Measurements from ENCODE around the gene LRP5.

LRP5 gene

GRCh38 chr11:68423481-68423880, 111.1 kb downstream of the LRP5 start:
- no peak for TF ChIP-seq CTCF (IDR thresholded peaks at IDR 0.05; ENCODE audit: control insufficient read depth, insufficient read depth, low read depth, low read length, missing control alignments)
- no peak overlapping the region for H3K4me3 ChIP-seq (ENCODE audit: control insufficient read depth, low read depth, low read length)

GRCh38 chr11:68424101-68424632, 111.8 kb downstream of the LRP5 start:
- no peak overlapping the region for H3K4me3 ChIP-seq (ENCODE audit: control insufficient read depth, low read depth, low read length)
- no peak for DNase-seq (ENCODE audit: low read depth)
- no peak for TF ChIP-seq CTCF (IDR thresholded peaks at IDR 0.05; ENCODE audit: control insufficient read depth, insufficient read depth, low read depth, low read length, missing control alignments)

More at GRCh38 chr11:68423481-68423880, 111.1 kb downstream of the LRP5 start:
- no peak for DNase-seq (ENCODE audit: low read depth)

- TF ChIP-seq CTCF (IDR thresholded peaks at IDR 0.05; ENCODE audit: control insufficient read depth, insufficient read depth, low read depth, low read length, missing control alignments): no peak
- no peak overlapping the region for H3K4me3 ChIP-seq (ENCODE audit: control insufficient read depth, low read depth, low read length)
- DNase-seq (ENCODE audit: low read depth): no peak
Measured at GRCh38 chr11:68424981-68425865, 112.8 kb downstream of the LRP5 start.

- no peak for DNase-seq (ENCODE audit: low read depth)
- no peak overlapping the region for H3K4me3 ChIP-seq (ENCODE audit: control insufficient read depth, low read depth, low read length)
- TF ChIP-seq CTCF (IDR thresholded peaks at IDR 0.05; ENCODE audit: control insufficient read depth, insufficient read depth, low read depth, low read length, missing control alignments): no peak
Measured at GRCh38 chr11:68425866-68426380, 113.5 kb downstream of the LRP5 start.

- no peak for TF ChIP-seq CTCF (IDR thresholded peaks at IDR 0.05; ENCODE audit: control insufficient read depth, insufficient read depth, low read depth, low read length, missing control alignments)
- no peak for DNase-seq (ENCODE audit: low read depth)
- no peak overlapping the region for H3K4me3 ChIP-seq (ENCODE audit: control insufficient read depth, low read depth, low read length)
Measured at GRCh38 chr11:68429661-68430060, 117.3 kb downstream of the LRP5 start.

- TF ChIP-seq CTCF (IDR thresholded peaks at IDR 0.05; ENCODE audit: control insufficient read depth, insufficient read depth, low read depth, low read length, missing control alignments): no peak
- no peak overlapping the region for H3K4me3 ChIP-seq (ENCODE audit: control insufficient read depth, low read depth, low read length)
- DNase-seq (ENCODE audit: low read depth): no peak
Measured at GRCh38 chr11:68430384-68430783, 118.0 kb downstream of the LRP5 start.

All from AG09309 (cell line).